ENCODE data around the gene BMPR1B. TPM values are rescaled to one million over a fixed set of nuclear protein-coding genes. Genes with fewer than 3 reads are reported as not detected.

Gene BMPR1B
- total and polyA plus RNA-seq, 2 of the 4 experiments (the other 2 are of a cell fraction), result 0.24 to 0.90 TPM

DNA sequence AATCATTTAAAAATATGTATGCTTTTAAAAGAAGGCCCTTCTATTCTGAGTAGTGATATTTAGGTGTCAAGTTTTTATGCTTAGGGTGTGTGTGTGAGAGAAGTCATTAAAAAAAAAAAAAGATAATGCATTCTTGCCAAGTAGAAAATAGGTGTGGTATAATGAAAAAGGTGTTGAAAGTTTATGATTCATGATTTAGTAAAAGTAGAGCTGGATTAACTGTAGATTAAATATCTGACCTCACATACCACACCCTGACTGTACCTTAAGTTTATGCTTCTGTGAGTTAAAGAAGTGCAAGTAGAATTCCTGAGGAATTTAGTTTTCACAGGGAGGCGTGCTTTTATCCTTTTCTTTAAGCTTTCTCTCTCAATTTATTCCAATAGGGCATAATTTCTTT is 71.1 kb downstream of the BMPR1B start (continued):
- TF ChIP-seq MAZ (IDR thresholded peaks at IDR 0.05; ENCODE audit: borderline replicate concordance, low read depth, low read length) (no peak), BHLHE40 (IDR thresholded peaks at IDR 0.05; ENCODE audit: low read depth, low read length) (no peak), POLR2A (IDR thresholded peaks at IDR 0.05; ENCODE audit: low read depth, low read length) (no peak), CHD1 (IDR thresholded peaks at IDR 0.05; ENCODE audit: low read depth, low read length) (no peak)

DNA sequence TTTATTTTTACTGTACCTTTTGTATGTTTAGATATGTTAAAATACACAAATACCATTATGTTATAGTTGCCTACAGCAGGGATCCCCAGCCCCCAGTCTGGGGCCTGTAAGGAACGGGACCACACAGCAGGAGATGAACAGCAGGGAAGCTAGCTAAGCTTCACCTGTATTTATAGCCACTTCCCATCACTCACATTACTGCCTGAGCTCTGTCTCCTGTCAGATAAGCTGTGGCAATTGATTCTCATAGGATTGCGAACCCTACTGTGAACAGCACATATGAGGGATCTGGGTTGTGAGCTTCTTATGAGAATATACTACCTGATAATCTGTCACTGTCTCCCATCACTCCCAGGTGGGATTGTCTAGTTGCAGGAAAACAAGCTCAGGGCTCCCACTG is 73.9 kb downstream of the BMPR1B start:
- dilution Hi-C loops (cut with HindIII; ENCODE audit: low sequenced_read_pairs, unreplicated experiment), result no loop called here
- H4K5ac ChIP-seq (ENCODE audit: low read depth, low read length), result no peak overlapping the region
- H3K18ac ChIP-seq (ENCODE audit: low read depth, low read length), result no peak overlapping the region
- no peak overlapping the region for H2BK120ac ChIP-seq (ENCODE audit: low read depth, low read length)
- no peaks in the 10 kb centered on the region for H3K9me3 ChIP-seq (ENCODE audit: control insufficient read depth, insufficient read depth, low read length)
- WGBS, 2 experiments (ENCODE audit: extremely low coverage in 2 of 2, insufficient read length in 1 of 2), result no CpG with 5 or more reads among the region's 2 CpGs
- no peak overlapping the region for H3K4me2 ChIP-seq (ENCODE audit: low read depth, low read length)
- H2AK9ac ChIP-seq (replicated peaks; ENCODE audit: low read depth, low read length, poor library complexity), result no peak overlapping the region
- intact Hi-C loops (cut with micrococcal nuclease), result no loop called here
- H4K20me1 ChIP-seq (ENCODE audit: insufficient read depth, low read length), result no peaks in the 10 kb centered on the region
- H3K9ac ChIP-seq (ENCODE audit: low read depth, low read length), result no peak overlapping the region
- H2BK5ac ChIP-seq (ENCODE audit: low read depth, low read length, poor library complexity, severe bottlenecking), result no peak overlapping the region
- ATAC-seq (ENCODE audit: low read depth) (no peak), DNase-seq (no peak)
- no peak overlapping the region for H2AK5ac ChIP-seq (ENCODE audit: low read depth, low read length)
- no peaks in the 10 kb centered on the region for H3K36me3 ChIP-seq (ENCODE audit: control insufficient read depth, insufficient read depth, low read length)
- no peak overlapping the region for H3K14ac ChIP-seq (replicated peaks; ENCODE audit: low read depth, low read length)
- H3K4me3 ChIP-seq (ENCODE audit: insufficient read depth, low read depth, low read length), result no peak overlapping the region
- no peak overlapping the region for H2BK20ac ChIP-seq (ENCODE audit: low read depth, low read length)
- H4K91ac ChIP-seq (ENCODE audit: insufficient read depth, low read depth, low read length), result no peak overlapping the region
- in situ Hi-C loops (cut with MboI; ENCODE audit: low sequenced_read_pairs), result no loop called here
- no peaks in the 10 kb centered on the region for H3K79me1 ChIP-seq (ENCODE audit: low read depth in 1 of 2, low read length in 2 of 2)
- no peak overlapping the region for H3K56ac ChIP-seq (ENCODE audit: extremely low read depth, insufficient read depth, low read length)
- ChIA-PET POLR2A (ENCODE audit: unreplicated experiment) (interaction anchor here (0.6 kb wide), 1 partner anchor 74 kb away, joined by 10 read pairs; the partner anchor contains the start of gene BMPR1B), CTCF (interaction anchor here (0.6 kb wide), 2 partner anchors 261 to 379 kb away, joined by 3 to 4 read pairs; no protein-coding TSS in a partner anchor)
- no peak overlapping the region for H3K23ac ChIP-seq (ENCODE audit: low read depth, low read length)
- H3K4me1 ChIP-seq (ENCODE audit: control insufficient read depth, insufficient read depth, low read length), result peaks cover 2% of the 10 kb centered on the region; the same call in 1 of the 2 replicates
- no peak overlapping the region for H2BK15ac ChIP-seq (ENCODE audit: low read depth, low read length)
- no peak overlapping the region for H3K27ac ChIP-seq (ENCODE audit: insufficient read depth, low read length)
- no peak overlapping the region for H2AFZ ChIP-seq (replicated peaks; ENCODE audit: low read length, poor library complexity)
- no peak overlapping the region for H3K4ac ChIP-seq (ENCODE audit: low read depth, low read length)
- H4K8ac ChIP-seq (ENCODE audit: low read depth in 2 of 2, low read length in 2 of 2), result no peak overlapping the region
- no peaks in the 10 kb centered on the region for H3K27me3 ChIP-seq (ENCODE audit: control insufficient read depth, insufficient read depth, low read length)
- peaks cover 3% of the 10 kb centered on the region; the same call in 1 of the 2 replicates for H3K9me1 ChIP-seq (ENCODE audit: insufficient read depth, low read length)
- BruUV-seq (replicated peaks), result no TSS peak
- TF ChIP-seq SMC3 (IDR thresholded peaks at IDR 0.05; ENCODE audit: low read depth, low read length) (no peak), NFE2L2 (IDR thresholded peaks at IDR 0.05; ENCODE audit: low read depth, low read length) (no peak), MAFK (IDR thresholded peaks at IDR 0.05; ENCODE audit: low read depth, low read length) (no peak), MXI1 (IDR thresholded peaks at IDR 0.05; ENCODE audit: borderline replicate concordance, low read depth, low read length) (no peak), CEBPB (IDR thresholded peaks at IDR 0.05; ENCODE audit: low read depth, low read length) (no peak), BHLHE40 (IDR thresholded peaks at IDR 0.05; ENCODE audit: low read depth, low read length) (no peak), RAD21 (IDR thresholded peaks at IDR 0.05; ENCODE audit: low read length) (no peak), RFX5 (IDR thresholded peaks at IDR 0.05; ENCODE audit: low read depth, low read length) (no peak), FOS (IDR thresholded peaks at IDR 0.05; ENCODE audit: low read depth, low read length) (no peak), MAZ (IDR thresholded peaks at IDR 0.05; ENCODE audit: borderline replicate concordance, low read depth, low read length) (no peak), POLR2A (IDR thresholded peaks at IDR 0.05; ENCODE audit: low read depth, low read length) (no peak), RCOR1 (IDR thresholded peaks at IDR 0.05; ENCODE audit: insufficient replicate concordance, low read length) (no peak), CHD1 (IDR thresholded peaks at IDR 0.05; ENCODE audit: low read depth, low read length) (no peak)
- TF ChIP-seq, protein P1, sequence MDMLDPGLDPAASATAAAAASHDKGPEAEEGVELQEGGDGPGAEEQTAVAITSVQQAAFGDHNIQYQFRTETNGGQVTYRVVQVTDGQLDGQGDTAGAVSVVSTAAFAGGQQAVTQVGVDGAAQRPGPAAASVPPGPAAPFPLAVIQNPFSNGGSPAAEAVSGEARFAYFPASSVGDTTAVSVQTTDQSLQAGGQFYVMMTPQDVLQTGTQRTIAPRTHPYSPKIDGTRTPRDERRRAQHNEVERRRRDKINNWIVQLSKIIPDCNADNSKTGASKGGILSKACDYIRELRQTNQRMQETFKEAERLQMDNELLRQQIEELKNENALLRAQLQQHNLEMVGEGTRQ (IDR thresholded peaks at IDR 0.05; ENCODE audit: low read depth, low read length), result no peak
- TF ChIP-seq, protein P2, sequence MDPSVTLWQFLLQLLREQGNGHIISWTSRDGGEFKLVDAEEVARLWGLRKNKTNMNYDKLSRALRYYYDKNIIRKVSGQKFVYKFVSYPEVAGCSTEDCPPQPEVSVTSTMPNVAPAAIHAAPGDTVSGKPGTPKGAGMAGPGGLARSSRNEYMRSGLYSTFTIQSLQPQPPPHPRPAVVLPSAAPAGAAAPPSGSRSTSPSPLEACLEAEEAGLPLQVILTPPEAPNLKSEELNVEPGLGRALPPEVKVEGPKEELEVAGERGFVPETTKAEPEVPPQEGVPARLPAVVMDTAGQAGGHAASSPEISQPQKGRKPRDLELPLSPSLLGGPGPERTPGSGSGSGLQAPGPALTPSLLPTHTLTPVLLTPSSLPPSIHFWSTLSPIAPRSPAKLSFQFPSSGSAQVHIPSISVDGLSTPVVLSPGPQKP (IDR thresholded peaks at IDR 0.05; ENCODE audit: borderline replicate concordance, low read depth, low read length), result no peak

Data from IMR-90 (cell line).